NCI-H146 treated with DMSO at 0.1 percent for 48 hours (cell line): ENCODE measurements around the gene CTBP2.

Source experiments
- DNase-seq: peaks from one replicate; lab custom pipeline; 2025; ENCODE audit not compliant: unreplicated experiment; lab: John Stamatoyannopoulos, UW

Gene CTBP2

DNA sequence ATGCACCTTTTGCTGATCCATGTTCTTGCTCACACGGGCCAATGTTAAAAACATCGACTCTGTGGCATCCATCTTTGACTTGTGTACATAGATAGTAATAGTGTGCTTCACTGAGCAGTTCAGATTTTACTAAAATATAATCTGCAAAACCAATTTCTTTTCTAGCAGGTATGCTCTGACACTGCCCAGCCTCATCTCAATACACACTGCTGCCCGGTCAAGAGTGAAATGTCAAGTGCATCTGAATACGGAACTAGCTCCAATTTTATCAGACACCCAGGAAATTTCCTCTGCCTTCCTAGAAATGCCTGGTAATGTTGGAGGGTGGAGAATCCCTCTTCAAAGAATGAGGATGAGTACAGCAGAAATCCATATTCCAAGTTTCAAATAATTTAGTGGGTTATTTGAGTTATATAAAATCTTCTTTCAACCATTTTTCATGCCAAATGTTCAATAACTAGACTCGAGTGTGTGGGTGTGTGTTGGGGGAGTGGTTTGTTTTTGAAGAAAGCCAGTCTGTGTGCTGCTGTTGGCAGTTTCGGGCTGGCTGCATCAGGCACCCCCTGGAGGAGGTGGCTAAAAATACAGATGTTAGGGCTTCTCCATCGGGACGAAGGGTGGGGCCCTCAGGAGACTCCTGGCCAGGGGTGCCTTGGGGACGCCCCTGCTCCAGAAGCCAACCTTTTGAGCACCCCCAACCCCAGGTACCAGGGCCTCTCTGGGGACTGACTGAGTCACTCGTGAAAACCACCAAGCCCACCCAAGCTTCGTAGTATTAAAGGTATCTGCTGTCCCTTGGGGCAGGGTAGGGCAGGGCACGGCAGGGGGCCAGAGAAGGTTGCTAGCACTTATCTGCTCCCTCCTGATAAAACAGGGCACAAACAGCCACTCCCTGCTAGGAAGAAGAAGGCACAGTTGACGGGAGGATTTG lies 15.4 kb downstream of the CTBP2 start:
- DNase-seq: no peak

DNA sequence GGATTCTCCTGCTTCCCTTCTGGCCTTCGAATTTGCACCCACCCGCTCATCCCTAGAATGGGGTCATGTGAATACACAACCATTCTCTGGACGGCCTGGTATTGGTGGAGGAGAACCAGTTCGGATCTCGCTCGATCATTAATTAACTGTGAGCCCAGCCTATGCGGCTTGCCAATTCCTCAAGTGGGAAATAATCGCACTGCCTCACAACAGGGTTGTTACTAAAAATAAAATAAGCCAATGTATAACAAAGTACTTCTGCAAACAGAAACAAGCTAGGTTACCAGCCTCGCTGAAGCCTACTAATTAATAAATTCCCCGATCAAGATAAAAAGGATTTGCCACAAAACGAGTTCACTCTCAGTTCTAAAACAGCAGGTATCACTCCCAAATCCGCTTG lies 16.2 kb downstream of the CTBP2 start:
- no peak for DNase-seq

GRCh38 chr10:125142946-125143345 lies 17.4 kb downstream of the CTBP2 start:
- DNase-seq: no peak

- DNase-seq: no peak
These were observed 18.4 kb downstream of the CTBP2 start for GRCh38 chr10:125141860-125142484.

DNA sequence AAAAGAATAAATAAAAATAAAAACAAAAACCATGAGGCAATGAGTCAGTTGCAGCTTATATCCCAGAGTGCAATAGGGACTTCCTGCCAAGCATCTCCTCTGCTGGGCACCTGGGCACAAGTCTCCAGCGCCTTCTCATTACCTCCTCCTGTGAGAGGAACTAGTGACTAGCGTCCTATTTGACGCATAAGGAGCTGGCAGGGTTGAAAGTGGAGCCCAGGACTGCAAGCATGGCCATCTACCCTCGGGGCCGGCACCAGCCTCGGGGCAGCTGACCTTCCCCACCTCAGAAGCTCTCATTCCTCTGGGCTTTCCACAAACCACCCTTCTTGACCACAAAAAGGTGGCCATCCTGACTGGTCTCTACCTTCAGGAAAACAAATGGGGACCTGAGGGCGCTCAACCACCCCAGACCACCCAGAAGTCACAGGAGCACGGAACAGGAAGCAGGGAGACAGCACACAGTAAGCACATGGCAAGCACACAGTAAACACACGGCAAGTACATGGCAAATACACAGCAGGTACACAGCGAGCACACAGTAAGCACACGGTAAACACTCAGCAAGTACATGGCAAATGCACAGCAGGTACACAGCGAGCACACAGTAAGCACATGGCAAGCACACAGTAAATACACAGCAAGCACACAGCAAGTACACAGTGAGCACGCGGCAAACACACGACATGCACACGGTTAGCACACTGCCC lies 19.1 kb downstream of the CTBP2 start:
- DNase-seq: no peak

DNA sequence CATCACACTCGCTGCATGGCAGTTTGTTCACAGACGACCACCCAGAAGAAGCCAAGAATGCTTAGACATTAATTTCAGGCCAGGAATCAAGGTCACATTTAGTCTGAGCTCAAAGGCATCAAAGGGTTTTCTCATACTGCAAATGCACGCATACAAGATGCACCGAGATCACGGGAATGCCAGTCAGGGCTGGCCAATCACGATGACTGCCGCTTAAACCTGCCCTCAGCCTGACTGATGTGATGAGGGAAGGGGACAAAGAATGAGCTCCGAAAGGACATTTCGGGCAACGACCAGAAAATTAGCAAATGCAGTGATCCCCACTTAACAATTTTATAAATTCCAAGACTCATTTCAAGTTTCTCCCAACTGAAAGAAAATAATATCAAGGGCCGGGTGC lies 20.2 kb downstream of the CTBP2 start:
- DNase-seq: no peak

DNA sequence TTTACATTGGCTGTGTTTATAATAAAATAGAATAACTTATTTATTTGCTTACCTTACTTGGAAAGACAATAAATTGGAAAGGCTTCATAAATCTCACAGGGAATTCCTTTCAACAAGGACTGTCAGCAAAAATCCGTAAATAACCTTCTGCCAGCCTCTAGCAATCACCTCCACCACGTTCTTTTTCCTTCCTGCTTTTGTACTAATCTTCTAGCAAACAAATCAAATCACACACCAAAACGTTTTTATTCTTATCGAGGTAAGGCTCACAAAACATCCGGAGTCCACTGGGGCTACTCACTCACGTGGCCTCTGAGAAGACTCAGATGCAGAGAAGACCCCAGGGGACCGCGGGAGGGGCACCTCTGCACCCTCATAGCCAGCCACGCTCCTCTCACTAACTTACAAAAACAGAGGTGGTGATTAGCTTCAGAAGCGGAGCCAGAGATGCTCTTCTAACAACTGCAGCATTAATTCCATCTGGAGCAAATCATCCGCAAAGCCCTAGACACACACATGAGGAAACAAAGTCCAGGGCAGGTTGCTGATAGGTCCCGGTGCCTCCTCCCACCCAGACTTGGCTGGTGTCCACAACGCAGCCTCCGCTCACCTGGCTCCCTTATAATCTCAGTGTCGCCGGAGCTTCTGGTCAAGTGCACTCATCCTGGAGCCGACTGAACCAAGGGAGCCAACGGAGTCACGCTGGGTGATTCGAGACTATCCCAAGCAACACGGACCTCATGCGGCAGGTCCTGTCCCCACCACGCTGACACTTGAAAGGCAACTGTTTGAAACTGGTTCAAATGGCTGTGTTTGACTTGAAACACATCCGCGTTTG lies 22.5 kb downstream of the CTBP2 start:
- DNase-seq: no peak

GRCh38 chr10:125136087-125136486 lies 24.3 kb downstream of the CTBP2 start:
- no peak for DNase-seq

DNA sequence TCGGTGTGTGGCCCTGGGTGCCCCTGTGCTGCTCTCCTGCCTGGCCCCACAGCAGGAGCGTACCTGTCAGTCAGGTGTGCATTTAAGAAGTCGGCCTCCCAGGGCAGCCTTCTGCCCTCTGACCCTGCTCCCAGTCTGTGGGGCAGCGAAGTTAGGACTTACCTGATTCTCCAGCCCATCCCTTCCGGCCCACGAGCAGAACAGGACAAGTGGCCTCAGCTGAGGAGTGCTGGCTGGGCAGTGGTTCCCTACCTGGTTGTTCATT lies 24.7 kb downstream of the CTBP2 start:
- DNase-seq: no peak

- no peak for DNase-seq
These were observed 25.2 kb downstream of the CTBP2 start for GRCh38 chr10:125134916-125135770.

DNA sequence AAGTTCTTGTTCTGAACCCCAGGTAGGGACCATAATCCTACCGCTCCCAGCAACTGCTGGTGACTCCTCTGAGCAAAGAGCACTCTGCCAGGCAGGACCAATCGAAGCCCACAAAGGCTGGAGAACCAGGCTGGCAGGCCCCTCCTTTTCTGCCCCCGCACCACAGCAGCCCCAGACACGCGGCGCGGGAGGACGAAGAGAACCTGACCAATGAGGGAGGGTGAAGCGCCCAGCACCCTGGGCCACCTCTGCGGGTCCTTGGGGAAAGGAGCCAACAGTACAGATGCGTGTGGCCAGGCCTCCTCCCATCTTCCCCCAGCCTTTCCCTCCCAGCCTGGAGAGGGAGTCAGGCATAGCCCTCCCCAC lies 25.9 kb downstream of the CTBP2 start:
- DNase-seq: no peak

DNA sequence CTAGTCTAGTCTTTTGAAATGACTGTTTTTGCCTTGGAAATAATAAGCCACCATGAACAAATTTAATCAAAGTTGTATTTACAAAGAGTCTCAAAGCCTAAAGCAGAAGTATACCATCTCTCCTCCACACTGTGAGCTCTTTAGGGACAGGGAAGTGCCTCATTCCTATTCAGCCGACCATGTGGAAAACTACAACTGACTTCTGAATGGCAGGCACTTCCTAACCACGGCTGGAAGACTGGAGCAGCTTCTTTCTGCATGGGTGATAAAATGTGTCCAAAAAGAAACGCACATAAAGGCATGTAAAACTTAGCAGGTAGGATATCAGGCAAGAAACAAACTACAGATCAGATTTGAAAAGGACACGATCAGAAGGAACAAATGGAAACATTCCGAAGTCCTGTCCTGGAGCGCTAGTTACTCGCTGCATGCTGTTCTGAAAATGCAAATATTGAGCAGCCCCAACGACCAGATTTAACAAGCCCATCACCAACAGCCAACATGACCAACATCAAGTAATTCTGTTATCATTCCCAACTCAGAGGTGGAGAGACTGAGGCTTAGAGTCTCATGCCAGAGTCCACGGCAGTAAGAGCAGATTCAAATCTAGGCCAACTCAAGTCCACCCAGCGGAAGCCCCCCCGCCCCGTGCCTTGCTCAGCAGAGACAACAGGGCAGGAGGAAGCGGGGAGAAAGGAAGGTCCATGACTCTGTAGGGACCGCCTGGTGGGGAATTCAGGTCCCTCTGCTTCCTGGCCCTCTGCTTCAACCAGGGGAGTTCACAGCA lies 26.5 kb downstream of the CTBP2 start:
- no peak for DNase-seq

DNA sequence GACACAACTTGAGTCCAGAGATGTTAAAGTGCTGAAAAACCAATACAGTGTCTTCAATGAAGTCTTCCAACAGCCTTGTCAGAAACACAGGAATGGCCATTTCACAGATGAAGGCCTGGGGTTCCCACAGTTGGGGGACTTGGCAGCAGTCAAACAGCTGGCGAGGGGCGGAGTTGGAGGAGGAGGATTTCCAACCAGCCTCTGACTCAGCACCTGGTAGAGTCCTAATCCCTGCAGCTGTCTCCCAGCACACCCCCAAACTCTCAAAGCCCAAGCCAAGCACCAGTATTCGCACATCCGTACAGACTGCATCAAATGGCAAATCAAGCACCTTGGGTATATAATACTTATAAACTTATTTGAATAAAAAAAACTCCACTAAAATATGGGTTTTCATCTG lies 28.0 kb downstream of the CTBP2 start:
- DNase-seq: no peak

DNA sequence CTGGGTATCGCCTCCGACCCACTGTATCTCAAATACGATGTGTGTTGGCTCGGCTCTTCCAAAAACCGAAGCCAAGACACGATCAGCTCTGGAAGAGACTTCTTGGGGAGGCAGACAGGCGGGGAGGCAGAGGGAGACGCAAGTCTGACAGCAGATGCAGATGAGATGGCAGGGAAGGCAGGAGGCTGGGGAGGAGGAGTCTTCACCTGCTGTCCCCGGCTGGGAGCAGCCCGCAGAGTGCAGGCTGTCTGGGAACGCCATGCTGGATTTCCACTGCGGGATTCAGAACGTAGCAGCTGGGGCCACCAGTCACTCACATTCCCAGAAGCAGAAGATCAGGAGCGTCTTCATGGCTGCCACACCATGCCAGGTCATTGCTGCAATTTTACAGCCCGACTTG lies 29.4 kb downstream of the CTBP2 start:
- no peak for DNase-seq

DNA sequence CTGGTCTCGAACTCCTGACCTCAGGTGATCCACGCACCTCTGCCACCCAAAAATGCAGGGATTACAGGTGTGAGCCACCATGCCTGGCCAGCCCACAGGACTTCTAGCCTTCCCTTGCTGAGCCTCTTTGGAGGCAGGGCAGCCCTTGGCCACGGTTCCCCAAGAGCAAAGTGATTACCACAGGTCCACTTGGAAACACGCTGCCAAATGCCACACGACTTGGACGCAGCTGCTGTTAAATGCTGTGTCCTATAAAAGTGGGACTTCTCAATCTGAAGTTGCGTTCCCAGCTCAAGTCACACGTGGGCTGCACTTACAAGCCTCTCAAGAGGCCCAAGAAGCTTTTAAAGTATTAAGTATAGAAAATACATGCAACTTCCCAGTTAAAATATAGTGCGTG lies 30.1 kb downstream of the CTBP2 start:
- no peak for DNase-seq

GRCh38 chr10:125129076-125129458 lies 31.3 kb downstream of the CTBP2 start:
- DNase-seq: no peak

DNA sequence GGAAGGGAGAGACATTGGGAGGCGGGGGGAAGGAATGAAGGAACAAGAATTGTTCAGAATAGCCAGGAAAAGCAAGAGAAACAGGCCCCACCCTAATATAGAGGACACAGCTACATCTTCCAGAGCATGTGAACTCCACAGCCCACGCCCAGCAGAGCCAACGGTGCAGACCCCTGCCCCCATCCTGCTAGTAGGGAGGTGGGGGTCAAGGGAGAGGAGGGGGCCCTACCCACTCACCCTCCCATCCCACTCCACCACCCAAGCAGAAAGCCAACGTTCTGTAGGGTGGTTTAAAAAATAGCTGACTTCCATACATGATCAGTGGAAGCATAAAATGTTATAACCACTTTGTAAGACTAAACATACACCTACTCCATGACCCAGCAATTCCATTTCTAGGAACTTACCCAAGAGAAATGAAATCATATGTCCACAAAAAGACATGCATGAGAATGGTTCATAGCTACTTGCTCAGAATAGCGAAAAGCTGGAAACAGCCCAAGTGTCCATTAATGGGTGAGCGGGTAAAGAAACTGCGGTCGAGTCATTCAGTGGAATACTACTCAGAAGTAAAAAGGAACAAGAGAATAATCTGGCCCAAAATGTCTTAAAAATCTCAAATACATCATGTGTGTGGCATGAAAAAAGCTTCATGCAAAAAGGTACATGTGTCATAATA lies 31.8 kb downstream of the CTBP2 start:
- no peak for DNase-seq

- DNase-seq: no peak
These were observed 32.4 kb downstream of the CTBP2 start for GRCh38 chr10:125127986-125128385.

DNA sequence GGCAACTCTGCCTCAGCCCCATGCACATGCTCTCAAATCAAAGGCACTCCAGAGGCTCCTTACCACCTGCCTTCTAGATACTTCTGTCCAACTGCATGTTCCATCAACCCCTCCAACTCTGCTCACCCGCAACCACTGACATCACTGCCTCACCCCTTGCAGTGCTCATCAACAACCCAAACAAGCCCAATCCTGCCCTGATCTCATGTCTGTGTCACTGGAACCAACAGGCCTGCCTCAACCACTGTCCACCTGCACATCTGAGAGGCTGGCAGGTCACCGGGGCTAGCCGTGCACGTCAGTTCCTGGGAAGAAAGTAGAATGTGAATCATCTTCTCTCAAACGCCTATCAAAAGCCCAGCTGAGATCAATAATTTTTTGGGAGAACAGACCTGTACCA lies 33.3 kb downstream of the CTBP2 start:
- no peak for DNase-seq
